Fibroblast of upper back skin (primary cell): ENCODE data around the gene SKI.
A peak's percentile ranks its signal among the peaks of the same experiment; 100 is the strongest.

ENCODE experiments used
- DNase-seq: peaks from one replicate; pipeline ENCODE4 v3.0.0-alpha.2; 2013

SKI gene

GRCh38 chr1:2210786-2211185 is 17.3 kb upstream of the SKI start:
- DNase-seq, result no peak

DNA sequence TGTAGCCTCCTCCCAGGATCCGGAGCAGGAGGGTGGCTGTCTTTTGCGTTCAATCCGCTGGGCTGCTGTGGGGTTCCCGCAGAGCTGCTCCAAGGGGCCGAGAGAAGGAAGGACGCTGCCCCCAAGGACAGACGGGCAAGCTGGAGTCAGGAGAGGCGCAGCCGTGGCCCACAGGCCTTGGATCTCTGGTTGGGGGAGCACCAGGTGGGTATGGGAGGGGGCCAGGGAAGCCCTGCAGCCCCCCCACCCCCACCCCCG is 15.9 kb upstream of the SKI start:
- DNase-seq, result no peak

GRCh38 chr1:2212532-2213491 is 15.3 kb upstream of the SKI start:
- DNase-seq, result peak; percentile 98

- DNase-seq, result peak; percentile 89
Observed at GRCh38 chr1:2213576-2214505, 14.3 kb upstream of the SKI start.

- no peak for DNase-seq
Observed at GRCh38 chr1:2214541-2215241, 13.4 kb upstream of the SKI start.

GRCh38 chr1:2215329-2215728 is 12.8 kb upstream of the SKI start:
- no peak for DNase-seq

- no peak for DNase-seq
Observed at GRCh38 chr1:2215909-2216766, 12.0 kb upstream of the SKI start.

- DNase-seq, result no peak
Observed at GRCh38 chr1:2216767-2217058, 11.4 kb upstream of the SKI start.

DNA sequence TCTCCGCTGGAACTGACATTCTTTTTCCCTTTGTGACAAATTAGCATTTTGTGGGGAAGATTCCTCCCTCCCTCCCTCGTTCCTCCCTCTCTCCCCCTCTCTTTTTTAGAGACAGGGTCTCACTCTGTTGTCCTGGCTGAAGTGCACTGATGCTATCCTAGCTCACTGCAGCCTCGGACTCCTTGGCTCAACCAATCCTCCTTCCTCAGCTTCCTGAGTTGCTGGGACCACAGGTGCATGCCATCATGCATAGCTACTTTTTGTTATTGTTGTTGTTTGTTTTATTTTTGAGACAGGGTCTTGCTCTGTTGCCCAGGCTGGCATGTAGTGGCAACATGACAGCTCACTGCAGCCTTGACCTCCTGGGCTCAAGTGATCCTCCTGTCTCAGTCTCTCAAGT is 6.8 kb upstream of the SKI start:
- no peak for DNase-seq

DNA sequence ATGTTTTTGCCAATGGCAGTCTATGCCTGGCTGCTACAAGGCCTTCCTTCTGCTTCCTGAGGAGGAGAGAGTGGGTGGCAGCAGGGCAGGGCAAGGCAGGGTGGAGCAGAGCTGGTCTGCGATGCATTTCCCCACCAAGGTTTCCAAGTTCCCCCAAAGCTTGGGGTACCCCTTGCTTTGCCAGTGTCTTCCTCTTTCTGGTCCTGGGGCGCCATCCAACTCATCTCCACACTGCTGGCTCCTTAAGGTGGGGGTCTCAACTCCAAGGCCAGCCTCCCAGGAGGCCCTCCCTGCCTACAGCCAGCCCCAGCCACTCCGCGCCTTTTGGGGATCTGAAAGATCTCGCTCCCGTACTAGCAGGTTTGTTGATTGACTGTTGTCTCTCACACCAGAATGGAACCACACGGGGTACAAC is 3.9 kb upstream of the SKI start:
- DNase-seq, result no peak

DNA sequence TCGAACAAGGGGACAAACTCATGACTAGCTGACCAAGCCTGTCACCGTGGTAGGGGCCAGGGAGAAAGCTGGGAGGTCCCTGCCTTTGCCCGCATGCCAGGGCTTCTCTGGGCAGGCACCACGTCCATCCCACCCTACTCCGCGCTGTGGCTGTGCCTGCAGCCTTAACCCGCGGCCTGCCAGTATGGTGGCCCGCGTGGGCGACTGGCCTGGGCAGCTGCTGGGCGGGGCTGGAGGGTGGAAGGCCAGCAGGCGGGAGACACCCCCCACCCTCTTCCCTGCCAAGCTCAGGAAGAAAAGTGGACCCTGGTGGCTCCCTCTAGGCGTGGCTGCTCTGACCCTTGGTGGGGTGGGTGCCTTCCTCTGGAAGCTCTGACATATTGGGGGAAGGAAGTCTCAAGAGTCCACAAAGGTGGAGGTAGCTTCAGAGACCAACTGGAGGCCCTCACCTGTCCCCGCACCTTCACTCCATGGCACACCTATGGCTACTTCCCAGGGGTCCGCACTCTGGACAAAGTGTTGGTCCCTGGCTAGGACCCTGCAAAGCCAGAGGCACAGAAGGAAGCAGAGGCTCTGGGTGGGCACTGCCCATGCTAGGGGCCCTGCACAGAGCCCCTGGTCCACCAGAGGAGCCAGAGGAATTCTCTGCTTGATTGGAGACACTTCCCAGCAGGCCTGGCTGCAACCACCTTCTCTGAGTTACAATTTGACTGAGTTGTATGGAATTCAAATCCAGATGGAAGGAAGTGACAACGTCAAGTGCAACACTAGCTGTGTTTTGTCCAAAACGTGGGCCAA is 3.3 kb upstream of the SKI start:
- DNase-seq, result no peak

- no peak for DNase-seq
Observed at GRCh38 chr1:2226525-2227345, 1.4 kb upstream of the SKI start.

DNA sequence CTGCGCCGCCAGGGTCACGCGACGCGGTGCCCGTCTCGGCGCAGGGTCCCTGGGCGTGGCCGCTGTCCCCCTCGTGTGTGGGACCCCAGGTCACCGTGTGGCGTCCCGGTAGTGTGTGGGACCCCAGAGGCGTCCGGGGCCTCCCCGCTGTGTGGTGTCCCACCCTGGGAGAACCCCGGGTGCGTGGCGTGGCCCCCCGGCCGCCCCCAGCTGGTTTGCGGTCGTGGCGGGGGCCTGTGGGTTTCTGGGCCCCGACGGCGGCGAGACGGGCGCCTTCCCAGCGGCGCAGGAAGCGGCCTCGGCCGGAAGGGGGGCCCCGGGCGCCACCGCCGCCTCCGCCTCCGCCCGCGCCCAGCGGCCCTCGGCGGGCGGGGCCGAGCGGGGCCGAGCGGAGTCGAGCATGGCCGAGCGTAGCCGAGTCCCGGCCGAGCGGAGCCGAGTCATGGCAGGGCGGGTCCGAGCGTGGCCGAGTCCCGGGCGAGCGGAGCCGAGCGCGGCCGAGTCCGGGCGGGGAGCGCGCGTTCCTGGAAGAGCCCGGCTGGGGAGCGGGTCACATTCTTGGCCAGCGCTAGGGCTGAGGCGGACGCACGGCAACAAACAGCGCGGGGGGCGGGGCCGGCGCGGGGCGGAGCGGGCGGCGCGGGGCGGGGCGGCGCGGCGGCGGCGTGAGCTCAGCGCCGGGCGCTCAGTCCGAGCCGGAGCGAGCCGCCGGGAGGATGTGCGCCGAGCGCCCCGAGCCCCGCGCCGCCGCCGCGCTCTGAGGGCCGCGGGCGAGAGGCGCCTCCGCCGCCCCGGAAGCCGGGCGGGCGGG is 568 bp upstream of the SKI start:
- peak; percentile 97 for DNase-seq

GRCh38 chr1:2228694-2229036 is 546 bp downstream of the SKI start:
- no peak for DNase-seq

GRCh38 chr1:2229037-2229864 is 1.1 kb downstream of the SKI start:
- DNase-seq, result peak; percentile 33

DNA sequence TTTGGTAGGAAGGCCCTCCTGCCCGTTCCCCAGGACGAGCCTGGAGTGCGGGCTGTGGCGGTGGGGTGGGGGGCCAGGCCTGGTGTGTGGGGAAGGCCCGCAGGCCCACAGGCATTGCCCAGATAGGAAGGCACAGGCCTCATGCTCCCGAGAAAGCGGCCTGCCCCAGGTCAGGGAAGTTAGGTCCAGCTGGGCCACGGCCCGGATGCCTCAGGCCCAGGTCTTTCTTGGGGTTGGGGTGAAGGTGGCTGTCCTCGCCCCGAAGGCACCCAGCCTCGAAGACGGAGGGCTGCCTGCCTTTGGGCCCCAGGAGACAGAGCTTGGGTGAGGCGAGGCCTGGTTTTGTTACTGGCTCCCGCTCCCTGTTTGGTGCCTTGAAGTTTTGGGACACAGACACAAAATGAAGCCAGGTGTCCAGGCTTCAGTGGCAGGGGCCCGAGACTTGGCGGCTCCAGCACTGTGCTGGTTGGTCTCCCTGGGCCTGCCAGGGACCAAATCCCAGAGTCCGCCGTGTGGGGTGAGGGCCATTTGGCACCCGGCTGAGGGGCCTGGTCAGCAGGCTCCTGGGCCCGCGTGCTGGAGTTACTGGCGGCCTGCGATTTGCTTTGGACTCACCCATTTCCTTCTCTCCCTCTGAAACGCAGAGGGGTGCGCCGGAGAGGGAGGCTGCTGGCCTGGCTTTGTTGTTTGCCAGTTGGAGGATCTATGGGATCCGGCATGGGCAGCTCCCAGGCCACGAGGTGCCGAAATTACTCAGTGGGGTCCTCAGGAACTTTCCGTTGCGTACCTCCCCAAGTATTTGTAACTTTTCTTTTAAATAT is 2.0 kb downstream of the SKI start:
- no peak for DNase-seq

DNA sequence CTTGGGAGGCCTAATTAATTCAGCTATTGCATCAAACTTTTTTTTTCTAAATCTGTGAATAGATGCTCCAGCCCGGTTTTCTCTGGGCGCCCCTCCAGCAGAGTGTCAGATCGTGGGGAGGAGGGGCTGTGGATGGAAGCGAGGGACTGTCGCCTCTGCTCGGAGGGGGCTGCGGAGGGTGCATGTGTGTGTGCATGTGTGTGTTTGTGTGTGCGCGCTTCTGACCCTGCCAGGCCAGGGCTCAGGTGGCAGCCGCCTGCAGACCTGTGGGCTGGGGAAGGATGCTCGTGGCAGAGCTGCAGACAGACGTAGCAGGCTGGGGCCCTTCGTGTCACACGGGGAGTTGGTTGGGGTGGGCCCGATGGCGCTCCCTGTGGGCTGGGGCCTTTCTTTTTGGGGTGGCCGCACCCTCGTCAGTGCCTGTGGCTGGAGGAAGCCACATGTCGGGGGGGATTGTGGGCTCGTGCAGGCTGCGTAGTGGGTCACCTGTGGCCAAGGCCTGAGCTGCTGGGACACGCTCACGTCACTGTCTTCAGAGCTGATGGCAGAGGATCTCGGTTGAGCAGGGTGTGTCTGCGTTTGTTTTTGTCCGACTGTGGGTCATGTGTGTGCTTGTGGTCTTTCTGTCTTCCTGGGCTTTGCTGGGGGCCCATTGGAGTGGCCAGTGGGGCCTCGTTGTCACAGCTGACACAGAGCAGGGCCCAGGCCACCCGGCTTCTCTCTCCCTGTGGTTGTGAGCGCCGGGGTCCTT is 2.8 kb downstream of the SKI start:
- DNase-seq, result no peak
